Neuronal stem cell (in vitro differentiated cells): ENCODE measurements around the gene LY6G6C.

Experiments used
- DNase-seq: peaks from one replicate; pipeline ENCODE4 v3.0.0-alpha.2; 2013; ENCODE audit warnings: low spot score
- H2AFZ ChIP-seq: one replicate; pipeline ENCODE4 v1.6.1; 2013; ENCODE audit warnings: mild to moderate bottlenecking, low read length, inconsistent platforms
- H2AK5ac ChIP-seq: 2 replicates; pipeline ENCODE4 v1.6.1; 2013; ENCODE audit warnings: low read depth, mild to moderate bottlenecking, inconsistent platforms, low read length, moderate library complexity, mixed read lengths
- H2BK120ac ChIP-seq: 2 replicates; pipeline ENCODE4 v1.6.1; 2013; ENCODE audit warnings: low read depth, mild to moderate bottlenecking, inconsistent platforms, low read length, moderate library complexity, mixed read lengths
- H2BK12ac ChIP-seq: one replicate; pipeline ENCODE4 v1.6.1; 2013; ENCODE audit warnings: low read length, inconsistent platforms
- H2BK15ac ChIP-seq: 2 replicates; pipeline ENCODE4 v1.6.1; 2013; ENCODE audit warnings: mild to moderate bottlenecking, low read length, inconsistent platforms, mixed read lengths
- H2BK5ac ChIP-seq: one replicate; pipeline ENCODE4 v1.6.1; 2013; ENCODE audit warnings: inconsistent platforms, mild to moderate bottlenecking, low read length, moderate library complexity
- H3K14ac ChIP-seq: one replicate; pipeline ENCODE4 v1.6.1; 2013; ENCODE audit warnings: low read length, inconsistent platforms
- H3K18ac ChIP-seq: 2 replicates; pipeline ENCODE4 v1.6.1; 2013; ENCODE audit warnings: low read length, inconsistent platforms
- H3K23ac ChIP-seq: 2 replicates; pipeline ENCODE4 v1.6.1; 2013; ENCODE audit warnings: low read depth, mild to moderate bottlenecking, mixed read lengths, low read length, inconsistent platforms; ENCODE audit not compliant: poor library complexity
- H3K27ac ChIP-seq: replicated peaks from 3 replicates; pipeline ENCODE4 v1.5.1; 2013; ENCODE audit warnings: low read length, inconsistent platforms
- H3K27me3 ChIP-seq, 3 experiments: 2 replicates each; pipeline ENCODE4 v1.6.1; 2013; ENCODE audit warnings: low read length in 3 of 3, mild to moderate bottlenecking in 2 of 3, inconsistent platforms in 1 of 3, low read depth in 1 of 3, mixed read lengths in 1 of 3, moderate library complexity in 1 of 3; ENCODE audit not compliant: control insufficient read depth in 3 of 3, insufficient read depth in 3 of 3
- H3K36me3 ChIP-seq, 2 donors: replicated peaks in 1 of 2; 2 replicates each; pipeline ENCODE4 v1.6.1; 2013; ENCODE audit warnings: low read length in 2 of 2; ENCODE audit not compliant: control insufficient read depth in 2 of 2, insufficient read depth in 2 of 2
- H3K4ac ChIP-seq: 2 replicates; pipeline ENCODE4 v1.6.1; 2013; ENCODE audit warnings: inconsistent platforms, mild to moderate bottlenecking, low read length, moderate library complexity
- H3K4me1 ChIP-seq, 2 donors: 1 replicate in 1 of 2; 2 replicates in 1 of 2; pipeline ENCODE4 v1.6.1; 2013; ENCODE audit warnings: low read length in 2 of 2, low read depth in 1 of 2; ENCODE audit not compliant: control insufficient read depth in 2 of 2, insufficient read depth in 1 of 2
- H3K4me2 ChIP-seq: one replicate; pipeline ENCODE4 v1.6.1; 2013; ENCODE audit warnings: mild to moderate bottlenecking, low read length, inconsistent platforms; ENCODE audit not compliant: insufficient read depth, poor library complexity, severe bottlenecking
- H3K4me3 ChIP-seq, 2 donors: 2 replicates each; pipeline ENCODE4 v1.5.1; 2013; ENCODE audit warnings: low read length in 2 of 2, mild to moderate bottlenecking in 2 of 2, inconsistent platforms in 1 of 2, moderate library complexity in 1 of 2
- H3K79me1 ChIP-seq: one replicate; pipeline ENCODE4 v1.6.1; 2013; ENCODE audit warnings: low read depth, mild to moderate bottlenecking, inconsistent platforms, low read length, moderate library complexity
- H3K9ac ChIP-seq: one replicate; pipeline ENCODE4 v1.6.1; 2013; ENCODE audit warnings: mild to moderate bottlenecking, low read depth, low read length, inconsistent platforms; ENCODE audit not compliant: poor library complexity
- H3K9me3 ChIP-seq, 2 donors: replicated peaks in 1 of 2; 2 replicates each; pipeline versions ENCODE3 to v1.6.1; 2013; ENCODE audit warnings: low read length in 2 of 2, mild to moderate bottlenecking in 2 of 2, inconsistent platforms in 1 of 2, low read depth in 1 of 2, mixed read lengths in 1 of 2, moderate library complexity in 1 of 2; ENCODE audit not compliant: control insufficient read depth in 2 of 2, insufficient read depth in 1 of 2
- H4K8ac ChIP-seq: one replicate; pipeline ENCODE4 v1.6.1; 2013; ENCODE audit warnings: low read depth, mild to moderate bottlenecking, inconsistent platforms, low read length, moderate library complexity
- H4K91ac ChIP-seq: one replicate; pipeline ENCODE4 v1.6.1; 2013; ENCODE audit warnings: low read length, low read depth, mild to moderate bottlenecking, inconsistent platforms; ENCODE audit not compliant: poor library complexity
- WGBS, 2 donors: extraction: QIAGEN DNeasy Blood & Tissue Kit; methylation state at CpG; one replicate each; pipeline ENCODE4 v1.1.7; 2013; ENCODE audit warnings: missing lambda C conversion rate in 2 of 2, mixed read lengths in 1 of 2; ENCODE audit not compliant: insufficient read length in 2 of 2, insufficient replicate concordance in 1 of 2; ENCODE audit errors: extremely low coverage in 2 of 2; 5-methylcytosine and 5-hydroxymethylcytosine counted together

LY6G6C gene

GRCh38 chr6:31680226-31681134, 41.1 kb downstream of the LY6G6C start, which contains the start of gene LY6G5C:
LY6G5C (minus strand) TSS chr6:31681067; CDS start chr6:31680373, 694 bp downstream.
- Histone ChIP-seq H4K91ac (no peak within 1 kb of the TSS), H2BK5ac (peak within 1 kb of the TSS; percentile 63), H3K23ac (peak within 1 kb of the TSS; percentile 57), H4K8ac (no peak within 1 kb of the TSS), H2BK120ac (no peak within 1 kb of the TSS), H3K9ac (peak within 1 kb of the TSS; percentile 91), H3K18ac (peak within 1 kb of the TSS; percentile 88), H3K14ac (peak within 1 kb of the TSS; percentile 44), H2AFZ (peak within 1 kb of the TSS; percentile 69), H3K4me3 (peak within 1 kb of the TSS in 1 of 2 donors; percentile 73), H3K9me3 (no peaks in the 10 kb centered on the region), H3K4ac (no peak within 1 kb of the TSS), H2AK5ac (peak within 1 kb of the TSS; percentile 47), H3K4me1 (peaks cover 4 to 9% of the 10 kb centered on the region in 2 donors), H3K79me1 (no peaks in the 10 kb centered on the region), H2BK15ac (peak within 1 kb of the TSS; percentile 15), H3K4me2 (peak within 1 kb of the TSS; percentile 87), H2BK12ac (no peak within 1 kb of the TSS), H3K36me3 (peaks cover 0 to 27% of the 10 kb centered on the region in 2 donors), H3K27me3 (peaks cover 0 to 16% (median 7%) of the 10 kb centered on the region in 3 experiments), H3K27ac (no peak within 1 kb of the TSS)
- no CpG with 5 or more reads among the region's 17 CpGs for WGBS, 2 donors
- peak; percentile 56 for DNase-seq

GRCh38 chr6:31677955-31678354, 43.6 kb downstream of the LY6G6C start:
- Histone ChIP-seq H2BK5ac (no peak overlapping the region), H4K91ac (no peak overlapping the region), H2BK12ac (no peak overlapping the region), H3K9me3 (no peaks in the 10 kb centered on the region), H3K9ac (no peak overlapping the region), H3K23ac (no peak overlapping the region), H2AFZ (no peak overlapping the region), H3K27me3 (peaks cover 0 to 16% (median 7%) of the 10 kb centered on the region in 3 experiments), H2BK120ac (no peak overlapping the region), H3K4me1 (peaks cover 2 to 4% of the 10 kb centered on the region in 2 donors), H3K4ac (no peak overlapping the region), H4K8ac (no peak overlapping the region), H3K18ac (no peak overlapping the region), H2AK5ac (no peak overlapping the region), H3K14ac (no peak overlapping the region), H3K79me1 (no peaks in the 10 kb centered on the region), H2BK15ac (no peak overlapping the region), H3K27ac (no peak overlapping the region), H3K36me3 (peaks cover 2 to 16% of the 10 kb centered on the region in 2 donors), H3K4me2 (no peak overlapping the region), H3K4me3 (no peak overlapping the region)
- WGBS, 2 donors = no CpG with 5 or more reads among the region's 8 CpGs
- DNase-seq = no peak

GRCh38 chr6:31676904-31677303, 44.6 kb downstream of the LY6G6C start:
- Histone ChIP-seq H3K36me3 (peaks cover 8 to 22% of the 10 kb centered on the region in 2 donors), H3K79me1 (no peaks in the 10 kb centered on the region), H3K4me2 (no peak overlapping the region), H4K91ac (no peak overlapping the region), H2AFZ (no peak overlapping the region), H3K4me3 (no peak overlapping the region), H3K18ac (no peak overlapping the region), H3K14ac (no peak overlapping the region), H2BK15ac (no peak overlapping the region), H3K27ac (no peak overlapping the region), H4K8ac (no peak overlapping the region), H2BK5ac (no peak overlapping the region), H2BK12ac (no peak overlapping the region), H3K27me3 (peaks cover 0 to 14% (median 6%) of the 10 kb centered on the region in 3 experiments), H3K4me1 (peaks cover 2 to 4% of the 10 kb centered on the region in 2 donors), H2AK5ac (no peak overlapping the region), H2BK120ac (no peak overlapping the region), H3K9me3 (no peaks in the 10 kb centered on the region), H3K4ac (no peak overlapping the region), H3K9ac (no peak overlapping the region), H3K23ac (no peak overlapping the region)
- DNase-seq = no peak
- WGBS, 2 donors = no CpG with 5 or more reads among the region's 6 CpGs

DNA sequence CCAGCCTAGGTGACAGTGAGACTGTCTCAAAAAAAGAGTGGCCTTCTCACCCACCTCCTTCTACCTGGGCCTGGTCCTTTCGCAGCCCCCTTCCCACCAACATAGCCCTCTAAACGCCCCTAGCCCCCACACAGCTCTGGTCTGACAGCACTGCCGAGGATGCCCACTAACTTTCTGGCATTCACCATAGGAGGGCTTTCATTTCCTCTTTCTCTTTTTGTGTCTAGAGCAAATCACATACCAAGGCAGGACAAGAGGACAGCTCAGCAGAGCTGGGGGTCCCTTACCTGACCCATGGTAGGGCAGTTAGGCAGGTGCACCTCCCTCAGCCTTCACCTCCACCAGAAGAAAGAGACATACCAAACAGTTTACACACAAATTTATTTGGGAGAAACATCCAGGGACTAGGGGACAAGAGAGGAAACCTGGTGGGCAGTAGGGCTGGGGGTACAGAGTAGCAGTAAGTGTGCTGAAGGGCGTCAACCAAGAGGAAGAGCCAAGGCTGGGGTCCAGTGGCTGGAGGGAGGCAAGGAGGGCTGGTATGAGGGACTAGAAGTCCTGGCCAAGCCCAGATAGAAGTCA, 45.1 kb downstream of the LY6G6C start:
- H3K18ac ChIP-seq = no peak overlapping the region
- H3K9ac ChIP-seq = peak overlapping the region; percentile 10
- H3K36me3 ChIP-seq = peaks cover 11 to 24% of the 10 kb centered on the region in 2 donors
- H4K91ac ChIP-seq = no peak overlapping the region
- no peak overlapping the region for H2BK15ac ChIP-seq
- DNase-seq = no peak
- H4K8ac ChIP-seq = no peak overlapping the region
- H3K79me1 ChIP-seq = no peaks in the 10 kb centered on the region
- H3K4me3 ChIP-seq = no peak overlapping the region
- H2BK12ac ChIP-seq = no peak overlapping the region
- H3K4ac ChIP-seq = no peak overlapping the region
- H3K14ac ChIP-seq = no peak overlapping the region
- H3K27me3 ChIP-seq = peaks cover 0 to 9% (median 1%) of the 10 kb centered on the region in 3 experiments
- H2BK5ac ChIP-seq = no peak overlapping the region
- H2AK5ac ChIP-seq = no peak overlapping the region
- H3K27ac ChIP-seq = no peak overlapping the region
- H2AFZ ChIP-seq = no peak overlapping the region
- no peak overlapping the region for H3K23ac ChIP-seq
- H3K9me3 ChIP-seq = no peaks in the 10 kb centered on the region
- WGBS, 2 donors = no CpG with 5 or more reads among the region's 4 CpGs
- H3K4me2 ChIP-seq = no peak overlapping the region
- H3K4me1 ChIP-seq = peaks cover 2% of the 10 kb centered on the region in 2 donors
- no peak overlapping the region for H2BK120ac ChIP-seq
